Prostate gland (tissue), 2 donors: ENCODE data around the gene APLP2. TPM values are rescaled to one million over a fixed set of nuclear protein-coding genes. Genes with fewer than 3 reads are reported as not detected.

Source experiments
- DNase-seq: peaks from one replicate; pipeline ENCODE4 v3.0.0-alpha.2; 2019; ENCODE audit warnings: low spot score
- H3K27ac ChIP-seq, 2 donors: fragments of 200-600 bp; sonication (generic); 2 replicates each; pipeline ENCODE4 v1.5.1; 2017 to 2019
- H3K27me3 ChIP-seq: fragments of 200-600 bp; sonication (generic); replicated peaks from 2 replicates; pipeline ENCODE4 v1.5.1; 2019; ENCODE audit not compliant: insufficient read depth
- H3K36me3 ChIP-seq, 2 donors: fragments of 200-600 bp; sonication (generic); 1 replicate in 1 of 2; 2 replicates in 1 of 2; pipeline versions ENCODE4 v1.5.1 to v1.8.1; 2017 to 2019
- H3K4me1 ChIP-seq: fragments of 200-600 bp; sonication (generic); replicated peaks from 2 replicates; pipeline ENCODE4 v1.5.1; 2019
- H3K4me3 ChIP-seq, 2 donors: fragments of 200-600 bp; sonication (generic); 2 replicates each; pipeline ENCODE4 v1.5.1; 2017 to 2019
- H3K9me3 ChIP-seq: fragments of 200-600 bp; sonication (generic); 2 replicates; pipeline ENCODE4 v1.5.1; 2017
- POLR2A ChIP-seq: fragments of 450-650 bp; IDR thresholded peaks from one replicate; pipeline ENCODE4 v1.6.1; 2016; ENCODE audit warnings: antibody characterized with exemption, mild to moderate bottlenecking
- POLR2AphosphoS5 ChIP-seq: sonication (generic); formaldehyde crosslinking; IDR thresholded peaks from one replicate; pipeline ENCODE4 v1.6.1; 2017; ENCODE audit warnings: antibody characterized with exemption
- WGBS: methylation state at CpG from one replicate; pipeline ENCODE4 v1.1.5; 2018; 5-methylcytosine and 5-hydroxymethylcytosine counted together
- intact Hi-C: fragments of 100-400 bp; cut with DNase I; formaldehyde crosslinking; loops from one replicate; pipeline ENCODE4 v1.14.2; 2022
- total RNA-seq, 2 donors: library from RNA; depleted of rRNA; stranded (reverse); fragments of >200 nt; gene quantifications; one replicate each; pipeline ENCODE4 v1.1.0, GENCODE V29; 2016
- TF ChIP-seq, protein P1 (sequence below), 4 experiments: fragments of 200-600 bp in 2 of 4; fragments of 450-650 bp in 2 of 4; sonication (generic) in 2 of 4; IDR thresholded peaks; 1 replicate in 3 of 4; 2 replicates in 1 of 4; pipeline ENCODE4 v1.5.1; 2016 to 2019; ENCODE audit warnings: antibody characterized with exemption in 4 of 4, mild to moderate bottlenecking in 2 of 4, moderate library complexity in 2 of 4

Gene APLP2
- total RNA-seq, 2 donors from 2014 or later, result 222 to 434 TPM

DNA sequence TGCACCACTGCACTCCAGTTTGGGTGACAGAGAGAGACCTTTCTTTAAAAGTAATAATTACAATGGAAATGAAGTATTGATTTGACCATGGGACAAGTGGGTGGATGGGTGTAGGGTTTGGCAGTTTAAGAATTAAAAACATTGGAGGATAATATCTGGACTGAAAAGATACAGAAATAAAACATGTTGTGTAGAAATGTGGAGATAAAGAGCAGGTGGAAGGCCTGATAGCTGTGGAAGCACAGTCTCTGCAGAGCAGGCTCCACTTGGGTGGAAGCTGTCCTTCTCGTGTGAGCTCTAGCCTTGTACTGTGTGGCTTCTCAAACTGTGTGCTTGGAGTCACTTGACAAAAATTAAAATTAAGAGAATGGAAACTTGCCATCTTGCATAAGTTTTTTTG is 25.6 kb downstream of the APLP2 start:
- H3K27me3 ChIP-seq, result no peaks in the 10 kb centered on the region
- TF ChIP-seq, protein P1, sequence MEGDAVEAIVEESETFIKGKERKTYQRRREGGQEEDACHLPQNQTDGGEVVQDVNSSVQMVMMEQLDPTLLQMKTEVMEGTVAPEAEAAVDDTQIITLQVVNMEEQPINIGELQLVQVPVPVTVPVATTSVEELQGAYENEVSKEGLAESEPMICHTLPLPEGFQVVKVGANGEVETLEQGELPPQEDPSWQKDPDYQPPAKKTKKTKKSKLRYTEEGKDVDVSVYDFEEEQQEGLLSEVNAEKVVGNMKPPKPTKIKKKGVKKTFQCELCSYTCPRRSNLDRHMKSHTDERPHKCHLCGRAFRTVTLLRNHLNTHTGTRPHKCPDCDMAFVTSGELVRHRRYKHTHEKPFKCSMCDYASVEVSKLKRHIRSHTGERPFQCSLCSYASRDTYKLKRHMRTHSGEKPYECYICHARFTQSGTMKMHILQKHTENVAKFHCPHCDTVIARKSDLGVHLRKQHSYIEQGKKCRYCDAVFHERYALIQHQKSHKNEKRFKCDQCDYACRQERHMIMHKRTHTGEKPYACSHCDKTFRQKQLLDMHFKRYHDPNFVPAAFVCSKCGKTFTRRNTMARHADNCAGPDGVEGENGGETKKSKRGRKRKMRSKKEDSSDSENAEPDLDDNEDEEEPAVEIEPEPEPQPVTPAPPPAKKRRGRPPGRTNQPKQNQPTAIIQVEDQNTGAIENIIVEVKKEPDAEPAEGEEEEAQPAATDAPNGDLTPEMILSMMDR (IDR thresholded peaks at IDR 0.05), result no peak
- no peak for TF ChIP-seq POLR2AphosphoS5
- TF ChIP-seq POLR2A, result no peak
- H3K36me3 ChIP-seq, result no peaks in the 10 kb centered on the region
- H3K4me1 ChIP-seq, result no peaks in the 10 kb centered on the region
- H3K9me3 ChIP-seq, result no peaks in the 10 kb centered on the region
- intact Hi-C loops, result no loop called here
- H3K27ac ChIP-seq, result no peak overlapping the region
- no peak for DNase-seq
- 80% methylated on average over 1 of the region's 1 CpG for WGBS
- H3K4me3 ChIP-seq, result no peak overlapping the region

GRCh38 chr11:130096042-130096441 is 26.3 kb downstream of the APLP2 start:
- Histone ChIP-seq H3K27ac (no peak overlapping the region), H3K36me3 (no peaks in the 10 kb centered on the region), H3K4me3 (no peak overlapping the region), H3K27me3 (no peaks in the 10 kb centered on the region), H3K4me1 (no peaks in the 10 kb centered on the region), H3K9me3 (no peaks in the 10 kb centered on the region)
- intact Hi-C loops, result no loop called here
- TF ChIP-seq POLR2AphosphoS5 (no peak), POLR2A (no peak)
- TF ChIP-seq, protein P1 (IDR thresholded peaks at IDR 0.05), result no peak
- 97% methylated on average over 2 of the region's 2 CpGs for WGBS
- no peak for DNase-seq

GRCh38 chr11:130096823-130097222 is 27.1 kb downstream of the APLP2 start:
- no peaks in the 10 kb centered on the region for H3K27me3 ChIP-seq
- no peak for DNase-seq
- intact Hi-C loops, result no loop called here
- no peak overlapping the region for H3K27ac ChIP-seq
- 24% methylated on average over 2 of the region's 2 CpGs for WGBS
- H3K4me3 ChIP-seq, result no peak overlapping the region
- H3K9me3 ChIP-seq, result no peaks in the 10 kb centered on the region
- no peaks in the 10 kb centered on the region for H3K4me1 ChIP-seq
- no peaks in the 10 kb centered on the region for H3K36me3 ChIP-seq
- TF ChIP-seq, protein P1 (IDR thresholded peaks at IDR 0.05), result no peak

GRCh38 chr11:130097285-130097684 is 27.6 kb downstream of the APLP2 start:
- Histone ChIP-seq H3K36me3 (no peaks in the 10 kb centered on the region), H3K4me1 (no peaks in the 10 kb centered on the region), H3K27me3 (no peaks in the 10 kb centered on the region), H3K9me3 (no peaks in the 10 kb centered on the region), H3K4me3 (no peak overlapping the region), H3K27ac (no peak overlapping the region)
- TF ChIP-seq POLR2AphosphoS5 (no peak), POLR2A (no peak)
- TF ChIP-seq, protein P1 (IDR thresholded peaks at IDR 0.05), result no peak
- no peak for DNase-seq
- 91% methylated on average over 4 of the region's 4 CpGs for WGBS
- intact Hi-C loops, result no loop called here

- Histone ChIP-seq H3K4me3 (no peak overlapping the region), H3K27me3 (no peaks in the 10 kb centered on the region), H3K9me3 (no peaks in the 10 kb centered on the region), H3K4me1 (peaks cover 11% of the 10 kb centered on the region), H3K27ac (no peak overlapping the region), H3K36me3 (no peaks in the 10 kb centered on the region)
- WGBS, result 22% methylated on average over 2 of the region's 2 CpGs
- intact Hi-C loops, result no loop called here
- no peak for DNase-seq
- TF ChIP-seq POLR2AphosphoS5, result no peak
- TF ChIP-seq, protein P1 (IDR thresholded peaks at IDR 0.05), result no peak
- TF ChIP-seq POLR2A, result no peak
Measured at GRCh38 chr11:130099356-130099755, 29.7 kb downstream of the APLP2 start.
